Measurements from ENCODE around the gene MRPL27. TPM values are rescaled to one million over a fixed set of nuclear protein-coding genes. Genes with fewer than 3 reads are reported as not detected.

MRPL27 gene
- total RNA-seq, 6 experiments from 2014 or later: 34.3 to 69.4 (median 38.6) TPM

- no peaks in the 10 kb centered on the region for H3K9me3 ChIP-seq
- WGBS (ENCODE audit: insufficient coverage, low coverage, low lambda C conversion rate, missing lambda C conversion rate): 66% methylated on average over 8 of the region's 10 CpGs
Measured at GRCh38 chr17:50318501-50319285, 54.3 kb downstream of the MRPL27 start.

More at GRCh38 chr17:50318501-50319285, 54.3 kb downstream of the MRPL27 start:
- Histone ChIP-seq H3K4me1 (no peaks in the 10 kb centered on the region), H3K36me3 (no peaks in the 10 kb centered on the region), H3K4me3 (no peak overlapping the region), H3K27ac (no peak overlapping the region), H3K27me3 (no peaks in the 10 kb centered on the region)
- DNase-seq: no peak
- intact Hi-C loops (cut with DNase I): no loop called here
- no peak for ATAC-seq
- TF ChIP-seq CTCF (IDR thresholded peaks at IDR 0.05) (no peak), POLR2A (IDR thresholded peaks at IDR 0.05) (no peak)

Small RNAs within 50 kb of the gene (small RNA-seq; reads per million reads assigned to genes)
- 0 reads per million in 2 experiments for gene RF00019

Other genes with a start within 250 kb of the MRPL27 start
- gene SAMD14, start 243.0 kb downstream of the MRPL27 start, total RNA-seq: 1 to 10 TPM in 2 of 6 experiments, under 1 TPM in 3, not detected in 1; 0.50 to 3.8 (median 0.77) TPM
- 10 to 100 TPM in 5 of 6 experiments, 1 to 10 TPM in 1; 9.9 to 18.1 (median 12.0) TPM for gene PPP1R9B, start 222.5 kb downstream of the MRPL27 start, total RNA-seq
- 1 to 10 TPM in 4 of 6 experiments, under 1 TPM in 2; 0.48 to 2.8 (median 1.6) TPM for gene SGCA, start 207.2 kb downstream of the MRPL27 start, total RNA-seq
- gene COL1A1, start 171.6 kb downstream of the MRPL27 start, total RNA-seq: 100 to 1,000 TPM in 1 of 6 experiments, 10 to 100 TPM in 4, 1 to 10 TPM in 1; 9.3 to 109 (median 34.7) TPM
- gene TMEM92, start 98.7 kb downstream of the MRPL27 start, total RNA-seq: 10 to 100 TPM in 1 of 6 experiments, 1 to 10 TPM in 5; 1.5 to 20.0 (median 8.7) TPM
- gene XYLT2, start 27.1 kb downstream of the MRPL27 start, total RNA-seq: 10 to 100 TPM in 3 of 6 experiments, 1 to 10 TPM in 3; 7.0 to 13.8 (median 9.4) TPM
- gene EME1, start within 50 bp of the MRPL27 start, total RNA-seq: 1 to 10 TPM in 1 of 6 experiments, under 1 TPM in 3, not detected in 2; 0.12 to 1.3 (median 0.66) TPM
- gene LRRC59, start 24.3 kb upstream of the MRPL27 start, total RNA-seq: 100 to 1,000 TPM in 2 of 6 experiments, 10 to 100 TPM in 4; 36.0 to 125 (median 64.0) TPM
- 10 to 100 TPM; 25.1 to 60.9 (median 36.9) TPM for gene ACSF2, start 53.0 kb upstream of the MRPL27 start, total RNA-seq
- gene CHAD, start 95.7 kb upstream of the MRPL27 start, total RNA-seq: 10 to 100 TPM in 2 of 6 experiments, 1 to 10 TPM in 4; 1.0 to 11.3 (median 3.8) TPM
- 10 to 100 TPM; 17.9 to 26.6 (median 23.4) TPM for gene RSAD1, start 105.7 kb upstream of the MRPL27 start, total RNA-seq
- under 1 TPM in 1 of 6 experiments, not detected in 5; 0.51 TPM for gene MYCBPAP, start 135.3 kb upstream of the MRPL27 start, total RNA-seq
- gene EPN3, start 159.6 kb upstream of the MRPL27 start, total RNA-seq: under 1 TPM in 2 of 6 experiments, not detected in 4; 0.06 to 0.27 TPM
- 100 to 1,000 TPM in 1 of 6 experiments, 10 to 100 TPM in 5; 29.6 to 203 (median 34.2) TPM for gene SPATA20, start 174.0 kb upstream of the MRPL27 start, total RNA-seq
- gene CACNA1G, start 187.5 kb upstream of the MRPL27 start, total RNA-seq: not detected